DLD1 (cell line): ENCODE results near the gene NEURL1.

Experiments
- in situ Hi-C: cut with HindIII; loops from 2 replicates; pipeline ENCODE4 v1.10.0; 2017; ENCODE audit warnings: low sequenced_read_pairs

Gene NEURL1

DNA sequence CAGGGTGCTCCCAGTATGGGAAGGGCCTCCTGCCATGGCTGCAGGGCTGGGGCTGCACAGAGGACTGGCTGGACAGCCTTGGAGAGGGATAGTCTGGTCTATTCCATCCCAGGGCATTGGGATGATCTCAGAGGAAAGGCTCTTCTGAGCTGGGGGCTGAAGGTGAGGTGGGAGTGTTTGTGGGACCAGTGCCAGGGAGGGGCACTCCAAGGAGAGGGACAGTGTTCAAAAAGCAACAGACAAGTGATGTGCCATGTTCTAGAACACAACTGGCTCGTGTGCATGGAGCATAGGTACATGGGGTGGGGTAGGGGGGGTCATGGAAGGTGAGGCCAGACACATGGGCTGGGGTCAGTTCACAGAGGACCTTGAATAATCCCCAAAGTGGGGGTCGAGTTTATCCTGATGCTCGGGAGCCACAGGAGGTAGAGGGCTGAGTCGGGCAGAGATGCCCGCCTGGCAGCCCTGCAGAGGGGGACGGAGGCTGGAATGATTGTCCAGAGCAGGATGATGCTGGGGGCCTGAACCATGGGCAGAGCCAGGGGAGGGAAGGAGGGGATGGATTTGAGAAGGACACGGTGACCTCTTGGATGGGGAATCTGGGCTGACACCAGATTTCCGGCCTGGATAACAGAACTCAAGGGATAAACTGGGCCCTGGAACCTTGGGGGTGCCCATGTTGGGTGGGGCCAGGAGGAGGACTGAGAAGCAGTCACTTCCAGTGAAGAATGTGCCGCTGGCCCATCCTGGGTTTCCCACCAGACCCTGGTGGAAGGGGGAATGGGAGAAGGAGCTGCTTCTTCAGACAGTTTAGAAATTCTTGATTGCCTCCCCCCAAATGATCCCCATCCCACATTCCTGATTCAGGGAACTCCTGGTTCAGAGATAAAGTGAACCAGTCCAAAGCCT is 50.4 kb downstream of the NEURL1 start:
- in situ Hi-C loops = no loop called here

DNA sequence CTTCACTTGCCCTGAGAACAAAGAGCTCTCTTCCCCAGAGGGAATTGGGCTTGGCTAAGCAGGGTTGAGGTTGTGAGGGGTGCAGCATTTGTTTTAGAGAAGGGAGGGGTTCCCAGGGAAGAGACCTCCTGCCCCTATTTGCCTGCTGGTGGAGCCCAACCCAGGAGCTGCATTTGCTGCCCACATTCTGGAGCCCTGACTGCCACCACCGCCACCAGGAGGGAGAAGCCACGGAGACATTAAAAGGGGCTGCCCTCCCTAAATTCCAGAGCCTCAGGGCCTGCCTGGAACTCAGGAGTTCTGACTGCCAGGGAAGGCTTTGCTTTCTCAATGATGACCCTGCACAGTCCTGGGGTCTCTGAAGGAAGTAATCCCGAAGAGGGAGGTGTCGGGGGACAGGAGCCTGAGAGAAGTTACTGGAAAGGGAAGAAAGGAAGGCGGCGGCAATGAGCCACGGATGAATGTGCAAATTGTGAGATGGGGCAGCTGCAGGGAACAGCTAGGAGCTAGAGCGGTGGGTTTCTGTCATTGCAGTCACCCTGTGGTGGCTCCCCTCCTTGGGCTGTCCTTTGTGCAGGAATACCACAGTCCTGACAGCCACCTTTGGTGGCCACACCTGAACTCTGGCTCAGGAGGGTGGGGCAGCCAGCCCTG is 51.3 kb downstream of the NEURL1 start:
- in situ Hi-C loops = no loop called here

DNA sequence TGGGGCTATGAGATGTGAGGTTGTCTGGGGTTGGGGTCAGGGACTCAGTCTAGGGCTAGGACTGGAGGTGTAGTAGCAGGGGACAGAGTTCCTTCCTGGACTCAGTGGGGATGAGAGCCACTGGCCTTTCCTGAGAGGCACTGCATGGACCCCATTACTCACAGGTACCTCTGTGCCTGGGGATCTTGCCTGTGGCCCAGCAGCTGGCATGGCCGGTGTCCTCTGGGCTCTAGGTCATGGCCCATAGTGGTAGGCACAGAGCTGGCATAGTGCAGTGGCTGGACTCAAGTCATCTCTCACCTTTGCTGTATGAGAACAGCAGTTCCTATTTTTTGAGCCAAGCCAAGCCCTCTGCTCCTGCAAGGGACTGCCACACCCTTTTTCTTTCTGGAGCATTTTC is 51.9 kb downstream of the NEURL1 start:
- in situ Hi-C loops = no loop called here

DNA sequence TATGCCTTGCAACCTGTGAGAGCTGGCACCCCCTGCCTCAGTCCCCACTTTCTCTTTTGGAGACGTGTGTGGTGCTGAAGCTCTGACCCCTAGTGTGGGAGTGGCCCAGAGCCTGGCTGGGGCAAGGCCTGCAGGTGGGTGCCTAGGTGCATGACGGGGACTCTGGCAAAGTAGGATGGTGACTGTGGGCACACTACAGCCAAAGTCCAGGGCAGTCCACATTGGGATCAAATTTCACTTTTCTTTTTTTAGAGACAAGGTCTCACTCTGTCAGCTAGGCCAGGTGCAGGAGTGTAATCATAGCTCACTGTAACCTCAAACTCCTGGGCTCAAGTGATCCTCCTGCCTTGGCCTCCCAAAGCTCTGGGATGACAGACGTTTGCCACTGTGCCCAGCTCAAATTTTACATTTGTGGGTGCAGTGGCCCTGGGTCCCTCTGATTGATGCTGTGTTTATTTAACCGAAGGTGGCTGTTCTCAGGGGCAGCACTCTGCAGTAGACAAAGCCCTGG is 52.3 kb downstream of the NEURL1 start:
- in situ Hi-C loops = no loop called here

DNA sequence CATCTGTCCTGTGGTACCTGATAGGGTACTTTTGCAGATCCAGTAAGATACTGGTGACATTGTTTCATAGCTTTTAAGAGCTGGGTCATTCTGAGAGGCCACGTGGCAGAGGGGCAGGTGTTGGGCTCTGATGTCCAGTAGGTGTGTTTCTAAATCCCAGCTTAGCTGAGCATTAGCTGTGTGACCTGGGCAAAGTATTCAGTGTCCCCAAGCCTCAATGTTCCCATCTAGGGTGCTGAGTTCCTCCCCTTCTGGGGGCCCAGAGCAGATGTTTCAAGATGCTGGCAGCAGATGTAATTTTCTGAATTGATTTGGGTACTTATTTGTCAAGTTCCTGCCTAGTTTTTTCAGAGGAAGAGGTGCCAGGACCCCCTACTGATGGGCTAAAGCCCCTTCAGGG is 52.9 kb downstream of the NEURL1 start:
- in situ Hi-C loops = no loop called here

DNA sequence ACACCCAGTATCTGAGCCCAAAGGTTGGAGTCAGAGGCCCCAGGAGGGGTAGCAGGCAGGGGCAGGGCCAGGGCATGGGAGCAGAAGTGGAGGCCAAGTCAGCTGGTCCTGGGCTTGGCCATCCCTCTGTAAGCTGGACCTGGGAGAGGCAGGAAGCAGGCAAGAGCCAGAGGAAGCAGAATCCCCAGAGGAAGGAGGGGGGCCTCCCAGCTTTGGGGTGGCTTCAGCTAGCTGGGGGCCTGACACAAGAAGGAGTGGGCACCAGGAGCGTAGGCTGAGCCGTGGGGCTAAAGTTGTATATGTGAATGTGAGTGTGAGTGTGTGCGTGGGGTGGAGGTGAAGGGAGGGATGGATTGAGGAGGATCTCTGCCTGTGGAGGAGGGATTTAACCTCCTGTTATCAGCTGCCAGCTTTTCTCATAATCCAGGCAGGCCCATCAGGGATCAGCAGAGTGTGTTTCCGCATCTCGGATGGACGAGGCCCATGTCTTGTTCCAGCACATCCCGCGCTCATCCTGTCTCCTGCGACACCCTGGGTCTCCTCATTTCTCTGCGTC is 54.0 kb downstream of the NEURL1 start:
- in situ Hi-C loops = no loop called here

DNA sequence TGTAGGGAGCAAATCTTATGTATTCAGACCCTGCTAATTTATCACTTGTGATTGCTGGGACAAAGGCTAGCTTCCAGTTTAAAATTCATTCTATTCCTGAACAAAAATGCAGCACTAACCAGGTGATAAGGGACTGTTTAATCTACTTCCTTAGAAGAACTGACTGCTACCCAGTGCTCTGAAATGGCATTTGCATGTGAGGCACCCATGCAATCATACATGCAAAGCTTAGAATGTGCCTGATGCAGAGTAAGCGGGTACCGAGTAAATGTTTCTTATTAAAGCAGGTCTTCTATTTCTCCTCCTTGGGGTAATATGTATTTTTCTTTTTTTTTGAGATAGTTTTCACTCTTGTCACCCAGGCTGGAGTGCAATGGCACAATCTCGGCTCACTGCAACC is 54.5 kb downstream of the NEURL1 start:
- in situ Hi-C loops = no loop called here

DNA sequence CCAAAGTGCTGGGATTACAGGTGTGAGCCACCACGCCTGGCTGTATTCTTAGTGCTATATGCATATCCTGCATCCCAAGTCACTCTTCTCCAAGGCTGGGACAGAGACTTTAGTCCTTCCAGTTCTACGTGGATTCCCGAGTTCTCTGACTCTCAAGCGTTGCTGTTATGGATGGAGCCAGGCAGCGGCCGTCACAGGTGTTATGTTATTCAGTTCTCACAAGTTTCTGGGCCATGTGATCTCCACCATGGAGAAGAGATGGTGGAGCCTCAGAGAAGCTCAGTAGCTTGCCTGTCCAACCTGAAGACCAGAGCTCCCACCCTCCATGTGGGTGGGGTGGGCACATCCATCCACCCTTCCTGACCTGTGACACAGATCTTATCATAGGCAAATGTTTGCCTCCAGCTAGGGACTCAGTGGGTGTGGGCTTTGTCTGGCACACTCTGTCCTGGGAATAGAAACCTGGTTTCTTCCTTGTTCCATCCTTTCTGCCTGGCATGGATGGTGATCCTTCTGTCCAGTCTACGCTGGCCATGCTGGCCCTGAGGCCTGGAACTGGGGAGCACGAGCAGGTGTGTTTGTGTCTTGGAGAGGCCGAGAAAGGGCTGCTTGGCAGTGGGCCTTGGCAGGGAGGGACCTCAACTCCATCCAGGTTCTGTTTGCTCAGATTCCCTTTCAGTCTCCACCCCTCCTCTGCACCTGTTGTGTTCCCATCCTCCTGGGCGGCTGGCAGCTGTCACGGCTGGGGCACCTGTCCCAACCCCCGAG is 55.3 kb downstream of the NEURL1 start:
- in situ Hi-C loops = no loop called here

DNA sequence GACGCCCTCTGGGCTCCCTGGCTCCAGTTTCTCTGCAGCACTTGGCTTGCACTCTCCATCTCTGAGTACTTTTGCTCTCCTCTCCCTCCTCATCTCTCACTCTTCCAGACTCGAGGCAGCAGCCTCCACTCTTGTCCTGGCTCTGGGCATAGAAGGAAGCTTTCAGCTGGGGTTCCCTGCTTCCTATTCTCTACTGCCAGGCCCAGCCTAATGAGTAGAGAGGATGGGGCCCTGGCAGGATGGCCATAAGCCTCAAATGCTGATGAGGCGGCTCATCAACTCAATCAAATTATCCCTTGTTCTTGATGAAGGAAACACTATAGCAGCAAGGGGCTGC is 55.8 kb downstream of the NEURL1 start:
- in situ Hi-C loops = no loop called here

DNA sequence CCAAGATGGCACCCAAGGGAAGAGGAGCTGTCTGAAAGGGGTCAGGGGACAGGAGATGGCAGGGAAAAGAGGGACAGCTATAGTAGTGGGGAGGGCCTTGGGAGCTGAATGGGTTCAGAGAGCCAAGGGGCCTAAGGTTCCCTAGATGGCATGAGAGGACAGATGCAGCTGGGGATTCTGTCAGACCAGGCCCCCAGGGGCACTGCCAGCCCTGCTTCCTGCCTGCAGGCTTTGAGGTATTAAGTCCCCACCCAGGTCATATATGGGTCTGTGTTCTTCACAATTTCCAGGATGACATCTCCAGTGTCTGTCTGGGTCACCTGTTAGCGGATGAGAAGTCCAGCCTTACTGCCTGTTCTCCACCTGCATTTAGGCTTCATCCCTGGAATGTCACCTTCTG is 56.7 kb downstream of the NEURL1 start:
- in situ Hi-C loops = no loop called here

DNA sequence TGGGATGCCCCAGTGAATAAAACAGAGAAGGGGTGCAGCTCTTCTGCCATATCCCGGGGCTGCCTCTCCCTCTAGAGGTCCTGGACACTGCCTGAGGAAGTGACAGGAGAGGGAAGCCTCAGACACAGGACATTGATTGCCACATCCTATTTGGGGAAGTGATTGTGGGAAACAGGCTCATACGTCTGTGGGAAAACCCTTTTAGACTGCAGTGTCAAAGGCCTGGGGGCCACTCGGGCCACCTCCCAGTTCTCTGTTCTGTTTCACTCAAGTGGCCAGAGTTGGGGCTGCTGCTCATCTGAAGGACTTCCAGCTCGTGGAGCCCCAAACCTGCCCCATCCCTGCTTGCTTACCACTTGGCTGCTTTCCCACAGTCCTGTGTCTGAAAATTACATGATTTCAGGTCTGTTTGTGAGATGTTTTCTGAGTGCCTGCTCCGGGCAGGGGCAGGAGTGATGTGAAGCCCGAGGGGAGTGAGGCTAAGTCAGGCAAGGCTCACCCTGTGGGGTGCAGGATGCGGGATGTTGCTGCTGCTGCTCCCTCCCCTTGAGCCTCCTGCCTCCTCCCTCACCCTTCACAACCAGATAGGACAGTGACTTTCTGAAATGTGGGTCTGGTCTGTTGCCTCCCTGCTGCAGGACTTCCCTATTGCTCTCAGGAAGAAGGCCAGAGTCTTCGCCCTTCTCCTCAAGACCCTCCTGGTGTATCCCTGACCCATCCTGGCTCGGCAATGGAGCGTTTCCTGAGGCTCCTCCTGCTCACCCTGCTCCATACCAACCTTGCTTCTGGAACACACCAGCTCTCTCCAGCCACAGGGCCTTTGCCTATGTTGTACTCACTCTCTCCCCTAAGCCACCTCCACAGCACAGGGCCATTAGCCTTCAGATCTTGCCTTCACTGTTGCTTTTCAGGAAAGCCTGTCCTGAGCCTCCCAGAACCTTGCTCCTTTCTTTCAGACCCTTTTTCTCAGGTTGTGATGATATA is 58.4 kb downstream of the NEURL1 start:
- in situ Hi-C loops = no loop called here

DNA sequence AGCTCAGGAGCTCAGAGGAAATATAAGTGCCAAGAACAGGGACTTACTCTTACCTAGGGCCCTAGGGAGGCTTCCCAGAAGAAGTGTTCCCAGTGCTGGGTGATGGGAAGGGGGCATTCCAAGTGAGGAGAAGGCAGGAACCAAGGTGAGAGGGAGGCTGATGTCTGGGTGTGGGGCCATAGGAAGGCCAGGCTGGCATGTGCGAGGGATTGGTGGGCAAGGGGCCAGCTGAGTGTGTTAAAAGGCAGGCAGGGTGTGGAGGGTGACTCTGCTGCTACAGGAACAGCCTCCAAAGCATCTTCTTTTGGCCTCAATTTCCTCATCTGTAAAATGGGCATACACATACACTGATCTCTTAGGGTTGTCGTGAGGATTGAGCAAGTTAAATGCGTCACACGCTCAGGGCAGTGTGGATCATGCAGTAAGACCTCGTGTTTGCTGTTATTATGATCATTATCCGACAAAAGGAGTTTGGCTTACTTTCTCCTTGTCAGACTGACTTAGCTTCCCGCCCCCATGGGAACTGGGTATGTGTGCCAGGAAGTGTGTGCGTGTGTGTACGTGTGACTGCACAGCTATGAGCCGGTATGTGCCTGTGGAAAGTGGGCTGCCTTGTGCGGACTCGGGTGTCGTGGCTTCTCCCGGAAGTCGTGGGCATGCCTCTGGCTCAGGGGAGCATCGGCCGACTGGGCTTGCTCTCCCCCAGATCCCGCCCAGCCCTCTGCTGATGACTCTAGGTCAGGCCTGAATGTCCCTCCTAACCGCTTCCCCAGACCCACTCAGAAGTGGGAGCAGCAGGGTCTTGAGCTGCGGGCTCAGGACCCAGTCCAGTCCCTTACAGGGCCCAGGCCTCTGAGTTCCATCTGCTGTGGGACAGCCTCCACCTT is 59.6 kb downstream of the NEURL1 start:
- in situ Hi-C loops = no loop called here

DNA sequence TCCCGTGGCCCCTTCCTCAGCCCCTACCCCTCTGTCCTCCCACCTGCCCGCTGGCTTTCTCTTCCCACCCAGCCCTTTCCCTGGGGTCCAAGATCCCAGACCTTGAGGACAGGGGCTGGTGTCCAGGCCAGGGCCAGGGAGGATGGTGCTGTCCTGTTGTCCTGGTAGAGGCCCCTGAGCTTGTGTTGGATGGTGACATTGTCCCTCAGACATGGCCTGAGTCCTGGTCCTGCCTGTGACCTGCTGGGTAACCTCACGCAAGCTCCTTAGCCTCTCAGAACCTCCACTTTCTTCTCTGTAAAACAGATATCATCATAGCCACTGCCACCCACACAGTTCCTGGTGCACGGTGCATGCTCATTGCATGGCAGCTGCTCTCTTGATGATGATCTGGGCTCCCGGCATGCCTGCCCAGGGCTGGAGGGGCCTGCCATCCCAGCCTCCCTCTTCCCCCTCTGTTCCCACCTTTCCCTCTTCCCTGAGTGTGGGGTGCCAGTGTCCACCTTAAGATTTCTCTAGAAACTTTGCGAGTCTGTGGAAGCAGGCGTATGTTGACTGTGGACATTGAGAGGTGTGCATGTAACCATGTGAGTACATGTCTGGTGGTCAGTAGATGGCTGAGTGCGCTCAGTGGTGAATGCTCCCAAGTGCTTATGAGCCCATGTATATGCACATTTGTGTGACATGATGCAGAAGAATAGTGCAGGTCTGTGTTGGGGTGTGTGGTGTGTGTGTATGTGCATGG is 60.4 kb downstream of the NEURL1 start:
- in situ Hi-C loops = no loop called here

DNA sequence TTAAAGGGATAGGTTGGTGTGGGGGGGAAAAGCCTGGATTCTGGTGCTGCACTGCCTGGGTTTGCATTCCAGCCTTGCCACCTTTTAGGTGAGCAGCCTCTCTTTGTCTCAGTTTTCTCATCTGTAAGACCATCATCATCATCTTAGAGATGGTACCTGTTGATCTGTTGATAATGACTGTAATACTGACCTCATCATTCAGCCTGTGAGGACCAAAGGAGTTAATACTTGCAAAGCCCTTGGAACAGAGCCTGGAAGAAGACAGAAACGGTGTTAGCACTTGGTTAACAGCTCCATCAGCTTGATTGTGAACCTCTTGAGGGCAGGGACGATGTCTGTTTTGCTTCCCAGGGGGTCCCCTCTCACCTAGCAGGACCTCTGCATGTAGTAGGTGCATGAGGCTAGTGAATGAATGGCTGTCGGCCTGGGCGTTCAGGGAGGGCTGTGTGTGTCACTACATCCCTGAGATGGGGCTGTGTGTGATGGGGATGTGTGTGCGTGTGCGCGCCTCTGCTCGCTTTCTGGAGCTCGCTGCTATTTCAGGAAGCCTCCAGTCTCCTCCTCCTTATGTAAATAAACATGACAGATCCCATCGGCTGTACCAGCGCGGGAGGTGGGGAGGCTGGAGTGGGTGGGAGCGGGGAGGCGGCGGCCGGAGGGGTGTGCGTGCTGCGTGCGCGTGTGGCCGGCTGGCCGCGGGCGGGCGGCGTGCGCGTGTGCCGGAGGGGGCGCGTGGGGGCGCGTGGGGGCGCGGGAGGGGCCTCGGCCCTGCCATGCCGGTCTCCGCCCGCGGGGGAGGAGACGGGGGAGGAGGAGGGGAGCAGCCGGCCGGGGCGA is 61.2 kb downstream of the NEURL1 start:
- in situ Hi-C loops = no loop called here

DNA sequence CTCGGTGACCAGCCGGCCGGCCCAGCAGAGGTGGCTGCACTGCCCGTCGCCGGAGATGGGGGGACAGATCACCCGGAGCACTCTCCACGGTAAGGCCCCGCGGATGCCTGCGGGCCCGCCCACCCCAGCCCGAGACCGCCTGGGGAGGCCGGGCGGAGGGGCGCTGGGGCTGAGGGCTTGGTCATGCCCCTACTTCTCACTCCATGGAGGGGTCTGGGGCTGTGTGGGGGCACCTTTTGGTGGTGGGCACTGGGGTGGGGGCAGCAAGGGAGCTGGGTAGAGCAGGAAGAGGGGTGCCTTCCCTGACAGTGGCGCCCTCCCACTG is 61.8 kb downstream of the NEURL1 start:
- in situ Hi-C loops = no loop called here

DNA sequence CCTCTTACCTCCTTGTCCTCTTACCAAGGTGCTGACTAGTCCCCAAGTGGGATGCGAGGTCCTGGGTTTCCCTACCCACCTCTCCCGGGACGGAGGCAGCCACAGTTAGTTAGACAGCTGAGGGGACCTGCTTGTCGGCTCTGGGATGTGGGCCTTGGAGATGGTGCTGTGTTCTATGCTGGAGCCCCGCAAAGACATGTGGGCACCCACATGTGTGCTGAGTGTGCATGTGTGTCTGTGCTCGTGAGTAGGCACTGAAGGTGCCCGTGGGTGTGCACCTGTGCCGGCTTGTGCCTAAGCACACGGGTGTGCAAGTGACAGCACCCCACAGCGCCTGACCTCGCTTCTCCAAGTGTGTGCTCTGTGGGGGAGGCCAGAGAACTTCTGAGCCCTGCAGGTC is 62.2 kb downstream of the NEURL1 start:
- in situ Hi-C loops = no loop called here

DNA sequence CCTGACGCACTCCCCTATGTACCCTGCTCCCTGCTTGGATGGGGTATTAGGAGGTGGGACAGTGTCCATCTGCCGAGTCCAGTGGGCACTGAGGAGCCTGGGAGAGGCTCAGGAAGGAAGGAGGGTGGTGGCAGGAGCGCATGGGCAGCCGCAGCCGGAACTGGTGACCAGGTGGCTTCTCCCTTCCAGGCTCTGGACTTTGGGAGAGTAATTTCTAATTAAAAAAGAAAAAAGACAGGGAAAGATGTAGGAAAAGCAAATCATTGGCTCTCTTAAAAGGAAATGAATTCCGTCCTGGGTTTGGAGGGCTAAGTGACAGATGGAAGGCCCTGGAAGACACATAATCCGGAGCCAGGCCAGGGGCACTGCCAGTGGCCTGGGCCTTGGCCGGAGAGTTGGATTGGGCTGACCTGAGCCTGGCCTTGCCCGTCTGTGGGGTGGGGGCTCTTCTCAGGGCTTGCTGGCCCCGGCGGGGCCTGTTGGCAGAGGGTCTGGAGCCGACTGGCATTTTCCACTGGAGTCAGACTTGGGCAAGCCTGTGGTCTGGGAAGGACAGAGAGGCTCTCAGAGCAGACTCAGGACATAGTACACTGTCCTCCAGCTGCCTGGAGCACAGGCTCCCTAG is 63.0 kb downstream of the NEURL1 start:
- in situ Hi-C loops = no loop called here
